ENCODE results near the gene PTPN11.

Gene PTPN11

DNA sequence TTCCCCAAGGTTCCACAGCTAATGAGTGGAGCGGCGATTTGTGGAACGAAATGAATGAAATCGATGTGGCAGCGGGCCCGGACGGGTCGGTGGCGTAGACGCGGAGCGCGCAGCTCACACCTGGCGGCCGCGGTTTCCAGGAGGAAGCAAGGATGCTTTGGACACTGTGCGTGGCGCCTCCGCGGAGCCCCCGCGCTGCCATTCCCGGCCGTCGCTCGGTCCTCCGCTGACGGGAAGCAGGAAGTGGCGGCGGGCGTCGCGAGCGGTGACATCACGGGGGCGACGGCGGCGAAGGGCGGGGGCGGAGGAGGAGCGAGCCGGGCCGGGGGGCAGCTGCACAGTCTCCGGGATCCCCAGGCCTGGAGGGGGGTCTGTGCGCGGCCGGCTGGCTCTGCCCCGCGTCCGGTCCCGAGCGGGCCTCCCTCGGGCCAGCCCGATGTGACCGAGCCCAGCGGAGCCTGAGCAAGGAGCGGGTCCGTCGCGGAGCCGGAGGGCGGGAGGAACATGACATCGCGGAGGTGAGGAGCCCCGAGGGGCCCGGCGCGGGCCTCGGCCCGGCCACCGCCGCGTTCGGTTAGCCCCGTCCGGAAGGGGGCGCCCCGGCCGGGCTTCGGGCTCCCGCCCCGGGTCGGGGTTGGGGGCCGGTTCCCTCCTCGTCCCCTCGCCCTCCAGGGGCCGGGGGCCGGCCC lies at the start of gene PTPN11:
TSS of gene PTPN11 (plus strand) at position 340 of the 689 bp plus-strand sequence. CDS start at position 505, 165 bp downstream.
- peak; percentile 77 for TF ChIP-seq CTCF (IDR thresholded peaks at IDR 0.05; ENCODE audit: poor library complexity, severe bottlenecking)
- ATAC-seq (ENCODE audit: low read depth) (peak; percentile 70), DNase-seq (ENCODE audit: low spot score) (peak; percentile 86)
- peak within 1 kb of the TSS; percentile 99 for H3K4me3 ChIP-seq (ENCODE audit: severe bottlenecking)
- H3K36me3 ChIP-seq (ENCODE audit: low read depth) = peaks cover 11% of the 10 kb centered on the region; the same call in 1 of the 2 replicates
- no peaks in the 10 kb centered on the region for H3K9me3 ChIP-seq (ENCODE audit: severe bottlenecking)
- no peaks in the 10 kb centered on the region for H3K27me3 ChIP-seq (ENCODE audit: insufficient read depth, poor library complexity, severe bottlenecking)
- peaks cover 3% of the 10 kb centered on the region for H3K4me1 ChIP-seq (ENCODE audit: insufficient read depth, poor library complexity, severe bottlenecking)
- peak within 1 kb of the TSS; percentile 84 for H3K27ac ChIP-seq (ENCODE audit: poor library complexity, severe bottlenecking)

DNA sequence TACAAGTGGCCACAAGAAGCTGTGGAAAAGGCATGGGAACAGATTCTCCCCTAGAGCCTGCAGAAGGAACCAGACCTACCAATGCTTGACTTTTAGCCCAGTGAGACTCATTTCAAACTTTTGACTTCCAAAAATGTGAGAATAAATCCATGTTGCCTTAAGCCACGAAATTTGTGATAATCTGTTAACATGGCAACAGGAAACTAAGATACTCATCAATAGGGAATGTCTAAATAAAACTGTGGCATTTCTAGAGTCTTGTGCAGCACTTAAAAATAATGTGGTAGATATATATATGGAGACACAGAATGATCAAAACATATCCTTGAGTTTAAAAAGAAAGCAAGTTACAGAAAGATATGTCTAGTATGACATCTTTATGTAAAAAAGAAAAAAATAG lies 48.5 kb upstream of the PTPN11 start:
- DNase-seq (ENCODE audit: low spot score) = no peak
- no peaks in the 10 kb centered on the region for H3K9me3 ChIP-seq (ENCODE audit: severe bottlenecking)
- no peaks in the 10 kb centered on the region for H3K27me3 ChIP-seq (ENCODE audit: insufficient read depth, poor library complexity, severe bottlenecking)
- no peak for TF ChIP-seq CTCF (IDR thresholded peaks at IDR 0.05; ENCODE audit: poor library complexity, severe bottlenecking)
- ATAC-seq (ENCODE audit: low read depth) = no peak
- H3K4me3 ChIP-seq (ENCODE audit: severe bottlenecking) = no peak overlapping the region
- H3K27ac ChIP-seq (ENCODE audit: poor library complexity, severe bottlenecking) = no peak overlapping the region
- H3K4me1 ChIP-seq (ENCODE audit: insufficient read depth, poor library complexity, severe bottlenecking) = no peaks in the 10 kb centered on the region
- peaks cover 4% of the 10 kb centered on the region for H3K36me3 ChIP-seq (ENCODE audit: low read depth)

DNA sequence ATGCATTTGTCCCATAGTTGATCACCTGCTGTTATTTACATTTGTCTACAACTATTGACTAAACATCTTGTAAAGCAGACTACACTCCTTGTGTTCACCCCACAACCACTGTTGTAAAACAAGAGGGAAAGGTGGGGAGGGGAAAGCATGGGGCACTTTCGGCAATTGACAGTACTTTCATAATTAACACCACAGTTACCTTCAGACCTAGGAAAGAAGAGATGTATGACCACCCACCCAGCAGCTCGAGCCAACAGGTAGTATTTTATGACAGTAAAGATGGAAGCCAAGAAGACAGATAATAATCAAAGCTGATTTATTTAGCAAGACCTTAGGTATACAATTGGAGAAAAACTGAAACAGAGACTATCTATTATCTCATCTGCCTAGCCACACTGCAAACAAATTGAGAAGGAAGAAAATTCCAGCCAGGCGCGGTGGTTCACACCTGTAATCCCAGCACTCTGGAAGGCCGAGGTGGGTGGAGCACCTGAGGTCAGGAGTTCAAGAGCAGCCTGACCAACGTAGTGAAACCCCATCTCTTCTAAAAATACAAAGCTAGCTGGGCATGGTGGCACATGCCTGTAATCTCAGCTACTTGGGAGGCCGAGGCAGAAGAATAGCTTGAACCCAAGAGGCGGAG lies 47.8 kb upstream of the PTPN11 start:
- Histone ChIP-seq H3K4me1 (ENCODE audit: insufficient read depth, poor library complexity, severe bottlenecking) (no peaks in the 10 kb centered on the region), H3K36me3 (ENCODE audit: low read depth) (peaks cover 8% of the 10 kb centered on the region), H3K9me3 (ENCODE audit: severe bottlenecking) (no peaks in the 10 kb centered on the region), H3K27ac (ENCODE audit: poor library complexity, severe bottlenecking) (no peak overlapping the region), H3K27me3 (ENCODE audit: insufficient read depth, poor library complexity, severe bottlenecking) (no peaks in the 10 kb centered on the region), H3K4me3 (ENCODE audit: severe bottlenecking) (no peak overlapping the region)
- DNase-seq (ENCODE audit: low spot score) (no peak), ATAC-seq (ENCODE audit: low read depth) (no peak)
- TF ChIP-seq CTCF (IDR thresholded peaks at IDR 0.05; ENCODE audit: poor library complexity, severe bottlenecking) = no peak

- no peak overlapping the region for H3K4me3 ChIP-seq (ENCODE audit: severe bottlenecking)
- no peaks in the 10 kb centered on the region for H3K9me3 ChIP-seq (ENCODE audit: severe bottlenecking)
- ATAC-seq (ENCODE audit: low read depth) (no peak), DNase-seq (ENCODE audit: low spot score) (no peak)
- H3K36me3 ChIP-seq (ENCODE audit: low read depth) = peaks cover 8% of the 10 kb centered on the region
- H3K27ac ChIP-seq (ENCODE audit: poor library complexity, severe bottlenecking) = no peak overlapping the region
- H3K27me3 ChIP-seq (ENCODE audit: insufficient read depth, poor library complexity, severe bottlenecking) = no peaks in the 10 kb centered on the region
- no peaks in the 10 kb centered on the region for H3K4me1 ChIP-seq (ENCODE audit: insufficient read depth, poor library complexity, severe bottlenecking)
- TF ChIP-seq CTCF (IDR thresholded peaks at IDR 0.05; ENCODE audit: poor library complexity, severe bottlenecking) = no peak
These were observed 44.5 kb upstream of the PTPN11 start for GRCh38 chr12:112374166-112374740.

Measured in RWPE2 (cell line).